Glutamatergic neuron (in vitro differentiated cells): ENCODE results near the gene CLIC3. TPM values are rescaled to one million over a fixed set of nuclear protein-coding genes. Genes with fewer than 3 reads are reported as not detected.

ENCODE experiments used
- DNase-seq: peaks from one replicate; pipeline ENCODE4 v3.0.0; 2022
- H3K27ac Mint-ChIP-seq: one replicate; pipeline ENCODE4 v1.8.0; 2020; ENCODE audit warnings: mild to moderate bottlenecking, mixed read lengths, inconsistent platforms; ENCODE audit not compliant: unreplicated experiment
- H3K27me3 Mint-ChIP-seq: one replicate; pipeline ENCODE4 v1.8.0; 2020; ENCODE audit warnings: mild to moderate bottlenecking, moderate library complexity, mixed read lengths, inconsistent platforms; ENCODE audit not compliant: unreplicated experiment
- H3K36me3 Mint-ChIP-seq: one replicate; pipeline ENCODE4 v1.8.0; 2020; ENCODE audit warnings: mild to moderate bottlenecking, mixed read lengths, inconsistent platforms; ENCODE audit not compliant: unreplicated experiment
- H3K4me1 Mint-ChIP-seq: one replicate; pipeline ENCODE4 v1.8.0; 2020; ENCODE audit warnings: mild to moderate bottlenecking, low read depth, mixed read lengths, inconsistent platforms; ENCODE audit not compliant: unreplicated experiment
- H3K4me3 Mint-ChIP-seq: one replicate; pipeline ENCODE4 v1.8.0; 2020; ENCODE audit warnings: mild to moderate bottlenecking, mixed read lengths, inconsistent platforms; ENCODE audit not compliant: unreplicated experiment
- H3K9me3 Mint-ChIP-seq: one replicate; pipeline ENCODE4 v1.8.0; 2020; ENCODE audit warnings: mild to moderate bottlenecking, moderate library complexity, mixed read lengths, inconsistent platforms; ENCODE audit not compliant: unreplicated experiment
- total RNA-seq: library from RNA; stranded (reverse); fragmentation: NEBNext Ultra II Directional; extraction: Animal tissue kit (Norgen Biotek cat#: 25700); gene quantifications from one replicate; pipeline ENCODE4 v1.2.1, GENCODE V29; 2021; ENCODE audit not compliant: unreplicated experiment
- TF ChIP-seq, protein P1 (sequence below): fragments of 200-600 bp; sonication (generic); IDR thresholded peaks from one replicate; pipeline ENCODE4 v1.5.0; 2021; ENCODE audit not compliant: partially characterized antibody, unreplicated experiment

The CLIC3 gene
- total RNA-seq, 1 donor from 2014 or later = not detected

DNA sequence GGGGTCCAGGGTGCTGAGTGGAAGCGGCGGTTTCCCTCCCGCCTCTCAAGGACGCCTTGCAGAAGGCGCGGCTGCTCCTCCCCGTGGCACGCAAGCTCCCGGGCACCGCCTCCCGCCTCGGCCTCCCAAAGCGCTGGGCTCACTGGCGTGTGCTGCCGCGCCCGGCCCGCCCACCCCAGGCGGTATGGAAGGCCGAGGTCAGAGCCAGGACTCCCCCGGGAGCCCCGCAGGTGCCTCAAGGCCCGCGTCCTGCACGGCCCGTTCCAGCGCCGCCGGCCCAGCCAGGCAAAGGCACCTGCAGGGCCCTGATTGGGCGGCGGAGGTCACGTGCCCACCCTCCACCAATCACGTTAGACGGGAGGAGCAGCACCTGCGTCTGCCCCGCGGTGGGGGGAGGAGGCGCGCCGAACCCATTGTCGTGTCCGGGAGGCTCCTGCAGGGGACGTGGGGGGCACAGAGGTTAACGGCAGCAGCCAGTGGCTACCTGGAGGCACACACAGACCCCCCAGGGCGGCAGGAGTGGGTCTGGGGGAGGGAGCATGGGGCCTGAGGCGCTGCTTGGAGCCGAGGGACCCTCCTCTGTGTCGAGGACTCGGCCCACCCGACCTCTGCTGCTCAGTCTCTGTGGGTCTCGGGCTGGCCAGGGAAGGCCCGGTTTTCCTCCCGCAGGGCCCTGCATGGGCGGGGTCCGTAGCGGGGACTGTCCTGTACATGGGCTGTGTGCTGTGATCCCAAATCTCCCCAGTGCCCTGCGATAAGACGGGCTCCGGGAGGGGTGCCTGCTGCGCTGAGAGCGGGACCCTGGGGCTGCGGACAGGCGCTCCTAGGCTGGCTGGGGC is 46.3 kb downstream of the CLIC3 start:
- H3K36me3 Mint-ChIP-seq = no peaks in the 10 kb centered on the region
- no peaks in the 10 kb centered on the region for H3K9me3 Mint-ChIP-seq
- peaks cover 6% of the 10 kb centered on the region for H3K27me3 Mint-ChIP-seq
- TF ChIP-seq, protein P1, sequence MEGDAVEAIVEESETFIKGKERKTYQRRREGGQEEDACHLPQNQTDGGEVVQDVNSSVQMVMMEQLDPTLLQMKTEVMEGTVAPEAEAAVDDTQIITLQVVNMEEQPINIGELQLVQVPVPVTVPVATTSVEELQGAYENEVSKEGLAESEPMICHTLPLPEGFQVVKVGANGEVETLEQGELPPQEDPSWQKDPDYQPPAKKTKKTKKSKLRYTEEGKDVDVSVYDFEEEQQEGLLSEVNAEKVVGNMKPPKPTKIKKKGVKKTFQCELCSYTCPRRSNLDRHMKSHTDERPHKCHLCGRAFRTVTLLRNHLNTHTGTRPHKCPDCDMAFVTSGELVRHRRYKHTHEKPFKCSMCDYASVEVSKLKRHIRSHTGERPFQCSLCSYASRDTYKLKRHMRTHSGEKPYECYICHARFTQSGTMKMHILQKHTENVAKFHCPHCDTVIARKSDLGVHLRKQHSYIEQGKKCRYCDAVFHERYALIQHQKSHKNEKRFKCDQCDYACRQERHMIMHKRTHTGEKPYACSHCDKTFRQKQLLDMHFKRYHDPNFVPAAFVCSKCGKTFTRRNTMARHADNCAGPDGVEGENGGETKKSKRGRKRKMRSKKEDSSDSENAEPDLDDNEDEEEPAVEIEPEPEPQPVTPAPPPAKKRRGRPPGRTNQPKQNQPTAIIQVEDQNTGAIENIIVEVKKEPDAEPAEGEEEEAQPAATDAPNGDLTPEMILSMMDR = no peak
- peak; percentile 93 for DNase-seq
- H3K4me3 Mint-ChIP-seq = peak overlapping the region; percentile 79
- H3K4me1 Mint-ChIP-seq = peaks cover 2% of the 10 kb centered on the region
- peak overlapping the region; percentile 77 for H3K27ac Mint-ChIP-seq

DNA sequence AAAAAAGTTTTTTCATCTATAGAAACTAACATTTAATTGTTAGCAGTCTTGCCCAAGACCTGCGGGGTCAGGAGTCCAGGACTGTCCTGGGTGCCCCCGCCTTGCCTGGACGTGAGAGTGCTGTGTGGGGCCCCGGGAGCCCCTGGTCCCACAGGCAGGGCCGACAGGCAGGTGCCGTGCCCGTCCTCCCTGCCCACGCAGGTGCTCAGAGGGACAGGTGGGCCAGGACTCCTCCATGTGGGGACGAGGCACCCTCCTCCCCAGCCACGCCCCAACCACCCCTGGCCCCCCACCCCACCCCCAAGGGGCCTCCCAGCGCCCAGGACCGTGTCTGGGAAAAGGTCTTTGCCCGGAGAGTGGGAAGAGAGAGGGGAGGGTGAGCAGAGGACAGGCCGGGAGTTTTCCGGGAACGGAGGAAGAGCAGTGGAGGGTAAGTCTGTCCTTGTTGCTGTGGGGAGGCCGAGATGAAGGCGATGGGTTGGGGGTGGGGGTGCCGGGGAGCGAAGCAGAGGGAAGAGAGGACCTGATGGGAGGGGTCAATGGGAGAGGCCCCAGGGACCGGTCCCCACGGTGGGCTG is 47.0 kb downstream of the CLIC3 start:
- peaks cover 2% of the 10 kb centered on the region for H3K9me3 Mint-ChIP-seq
- no peak overlapping the region for H3K27ac Mint-ChIP-seq
- TF ChIP-seq, protein P1 = no peak
- H3K27me3 Mint-ChIP-seq = peaks cover 5% of the 10 kb centered on the region
- peaks cover 2% of the 10 kb centered on the region for H3K4me1 Mint-ChIP-seq
- H3K36me3 Mint-ChIP-seq = no peaks in the 10 kb centered on the region
- no peak for DNase-seq
- peak overlapping the region; percentile 71 for H3K4me3 Mint-ChIP-seq

DNA sequence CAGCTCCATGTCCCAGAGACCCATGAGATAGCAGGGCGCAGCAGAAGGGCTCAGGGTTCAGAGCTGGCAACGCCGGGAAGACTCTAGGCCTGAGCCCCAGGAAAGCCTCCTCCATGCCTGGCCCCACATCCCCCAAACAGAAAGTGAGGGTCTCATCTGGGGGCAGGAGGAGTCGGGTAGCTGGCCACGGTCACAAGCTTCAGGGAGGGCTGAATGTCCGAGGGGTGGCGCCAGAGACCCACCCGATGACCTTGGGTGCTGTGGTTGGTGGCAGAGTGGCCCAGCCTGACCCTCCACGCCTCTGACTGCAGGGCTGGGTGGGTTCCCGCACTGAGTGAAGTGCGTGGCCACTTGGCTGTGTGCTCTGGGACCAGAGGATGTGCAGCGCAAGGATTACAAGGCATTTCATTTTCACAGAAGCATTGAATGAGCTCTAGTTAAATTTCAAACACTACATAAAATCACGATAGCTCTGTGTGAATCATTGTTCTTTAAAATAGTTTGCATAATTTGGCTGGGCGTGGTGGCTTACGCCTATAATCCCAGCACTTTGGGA is 48.3 kb downstream of the CLIC3 start:
- no peak overlapping the region for H3K4me3 Mint-ChIP-seq
- peak; percentile 77 for DNase-seq
- no peak overlapping the region for H3K27ac Mint-ChIP-seq
- peaks cover 2% of the 10 kb centered on the region for H3K4me1 Mint-ChIP-seq
- TF ChIP-seq, protein P1 = peak; percentile 27
- H3K36me3 Mint-ChIP-seq = no peaks in the 10 kb centered on the region
- H3K9me3 Mint-ChIP-seq = peaks cover 2% of the 10 kb centered on the region
- H3K27me3 Mint-ChIP-seq = peaks cover 5% of the 10 kb centered on the region

DNA sequence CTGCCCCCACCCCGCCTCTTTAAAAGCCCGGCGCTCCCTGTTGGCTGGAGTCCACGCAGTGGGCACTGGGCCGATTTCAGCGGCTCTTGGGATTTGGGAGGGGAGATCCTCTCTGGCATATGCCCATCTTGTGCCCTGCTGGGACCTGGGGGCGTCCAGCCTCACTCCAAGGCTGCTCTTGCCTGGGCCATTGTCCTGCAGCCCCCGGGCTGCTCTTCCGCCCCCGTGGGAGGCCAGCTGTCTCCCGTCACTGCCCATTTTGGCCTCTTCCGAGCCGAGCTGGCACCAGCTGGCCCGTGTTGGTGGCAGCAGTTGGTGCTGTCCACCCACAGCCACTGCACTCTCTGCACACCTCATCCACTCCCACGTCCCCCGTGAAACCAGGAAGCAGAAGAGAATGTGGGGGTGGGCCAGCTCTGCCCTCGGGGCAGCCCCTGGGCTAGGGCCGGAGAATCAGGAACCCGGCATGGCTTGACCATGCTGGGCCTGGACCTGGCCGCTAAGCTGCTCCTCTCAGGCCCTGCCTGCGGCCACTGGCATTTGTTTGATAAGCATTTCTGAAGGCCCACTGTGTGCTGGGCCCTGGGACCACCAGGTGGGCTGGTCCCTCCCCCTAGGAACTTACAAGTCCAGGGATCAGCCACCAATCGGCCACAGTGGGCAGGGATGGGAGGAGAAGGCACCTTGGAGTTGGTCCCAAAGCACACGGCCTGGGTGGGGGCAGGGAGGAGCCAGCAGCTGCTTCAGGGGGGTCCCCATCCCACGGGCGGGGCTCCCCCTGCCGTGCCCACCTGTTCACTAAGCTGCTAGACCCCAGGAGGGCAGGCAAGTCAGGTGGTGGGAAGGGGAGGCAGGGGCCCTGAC is 49.1 kb downstream of the CLIC3 start:
- TF ChIP-seq, protein P1 = no peak
- peaks cover 4% of the 10 kb centered on the region for H3K9me3 Mint-ChIP-seq
- H3K4me3 Mint-ChIP-seq = no peak overlapping the region
- H3K36me3 Mint-ChIP-seq = no peaks in the 10 kb centered on the region
- DNase-seq = peak; percentile 15
- H3K27me3 Mint-ChIP-seq = peaks cover 5% of the 10 kb centered on the region
- peak overlapping the region; percentile 72 for H3K27ac Mint-ChIP-seq
- peaks cover 2% of the 10 kb centered on the region for H3K4me1 Mint-ChIP-seq
